ENCODE measurements around the gene HADHA.

Gene HADHA

GRCh38 chr2:26187537-26188104 lies 56.8 kb downstream of the HADHA start:
- H3K4me3 ChIP-seq (ENCODE audit: low read depth, low read length): no peak overlapping the region
- TF ChIP-seq CTCF (IDR thresholded peaks at IDR 0.05; ENCODE audit: borderline replicate concordance, insufficient read depth, low read depth, low read length): no peak

- H3K4me3 ChIP-seq (ENCODE audit: low read depth, low read length): no peak overlapping the region
- no peak for TF ChIP-seq CTCF (IDR thresholded peaks at IDR 0.05; ENCODE audit: borderline replicate concordance, insufficient read depth, low read depth, low read length)
These were observed 57.3 kb downstream of the HADHA start for GRCh38 chr2:26187114-26187513.

- no peak overlapping the region for H3K4me3 ChIP-seq (ENCODE audit: low read depth, low read length)
- no peak for TF ChIP-seq CTCF (IDR thresholded peaks at IDR 0.05; ENCODE audit: borderline replicate concordance, insufficient read depth, low read depth, low read length)
These were observed 58.3 kb downstream of the HADHA start for GRCh38 chr2:26185954-26186770.

- TF ChIP-seq CTCF (IDR thresholded peaks at IDR 0.05; ENCODE audit: borderline replicate concordance, insufficient read depth, low read depth, low read length): no peak
- peak overlapping the region; percentile 42 for H3K4me3 ChIP-seq (ENCODE audit: low read depth, low read length)
These were observed 59.0 kb downstream of the HADHA start for GRCh38 chr2:26185304-26185928.

GRCh38 chr2:26184555-26185303 lies 59.7 kb downstream of the HADHA start:
- peak overlapping the region; percentile 42 for H3K4me3 ChIP-seq (ENCODE audit: low read depth, low read length)
- TF ChIP-seq CTCF (IDR thresholded peaks at IDR 0.05; ENCODE audit: borderline replicate concordance, insufficient read depth, low read depth, low read length): peak; percentile 88

GRCh38 chr2:26184121-26184520 lies 60.3 kb downstream of the HADHA start:
- no peak for TF ChIP-seq CTCF (IDR thresholded peaks at IDR 0.05; ENCODE audit: borderline replicate concordance, insufficient read depth, low read depth, low read length)
- no peak overlapping the region for H3K4me3 ChIP-seq (ENCODE audit: low read depth, low read length)
